ENCODE measurements around the gene HLA-DOB. TPM values are rescaled to one million over a fixed set of nuclear protein-coding genes. Genes with fewer than 3 reads are reported as not detected.

HLA-DOB gene
- total RNA-seq, result 0.44 and 0.46 TPM in 2 replicates
- polyA plus RNA-seq, result 0.10 and 0.54 TPM in 2 replicates
- polyA plus RNA-seq (2011; cell fraction: cytosol; rRNA removed), result 0.08 TPM in 1 of 2 replicates, not detected in the other
- polyA plus RNA-seq (2011; cell fraction: nucleus; rRNA removed), result 3.1 TPM in 2 replicates
- 0.26 and 0.28 TPM in 2 replicates for polyA plus RNA-seq (2012)
- 0.36 and 0.70 TPM in 2 replicates for polyA minus RNA-seq
- polyA minus RNA-seq (2011; cell fraction: cytosol; rRNA and poly(A)+ RNA removed), result not detected
- polyA minus RNA-seq (2011; cell fraction: nucleus; rRNA and poly(A)+ RNA removed), result 0.48 and 0.63 TPM in 2 replicates
- Bru-seq, nascent RNA, result percentile 39 among the genes with signal in this experiment
- BruChase-seq, experiment 1, labeled RNA remaining after a 6-hour chase, result percentile 42 among the genes with signal in this experiment
- BruChase-seq, experiment 2, labeled RNA remaining after a 2-hour chase, result percentile 40 among the genes with signal in this experiment
- long read RNA-seq, result 0 reads

DNA sequence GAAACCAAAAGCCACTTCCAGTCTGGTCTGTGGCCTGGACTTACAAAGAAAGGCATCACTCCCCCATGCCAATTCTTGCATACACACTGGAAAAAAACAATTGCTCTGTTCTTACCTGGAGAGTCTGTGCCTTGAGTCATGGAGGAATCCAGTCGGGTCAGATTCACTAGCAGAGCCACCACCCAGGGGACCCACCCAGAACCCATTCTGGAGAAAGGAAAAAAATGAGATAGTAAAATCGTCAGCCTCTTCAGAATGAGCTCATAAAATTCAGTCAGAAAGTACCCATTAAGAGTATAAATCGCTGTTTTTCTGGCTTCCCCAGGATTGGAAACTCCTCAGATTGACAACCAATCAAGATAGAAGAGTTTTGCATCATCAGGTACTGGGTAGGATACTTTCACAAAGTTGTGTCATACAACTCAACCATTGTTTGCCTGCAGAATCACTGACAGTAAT, at the start of gene HLA-DOB:
TSS of gene HLA-DOB (minus strand) at position 257 of the 459 bp plus-strand sequence. CDS start at position 206, 51 bp downstream.
- H2AFZ ChIP-seq (ENCODE audit: low read depth, low read length), result no peak within 1 kb of the TSS

DNA sequence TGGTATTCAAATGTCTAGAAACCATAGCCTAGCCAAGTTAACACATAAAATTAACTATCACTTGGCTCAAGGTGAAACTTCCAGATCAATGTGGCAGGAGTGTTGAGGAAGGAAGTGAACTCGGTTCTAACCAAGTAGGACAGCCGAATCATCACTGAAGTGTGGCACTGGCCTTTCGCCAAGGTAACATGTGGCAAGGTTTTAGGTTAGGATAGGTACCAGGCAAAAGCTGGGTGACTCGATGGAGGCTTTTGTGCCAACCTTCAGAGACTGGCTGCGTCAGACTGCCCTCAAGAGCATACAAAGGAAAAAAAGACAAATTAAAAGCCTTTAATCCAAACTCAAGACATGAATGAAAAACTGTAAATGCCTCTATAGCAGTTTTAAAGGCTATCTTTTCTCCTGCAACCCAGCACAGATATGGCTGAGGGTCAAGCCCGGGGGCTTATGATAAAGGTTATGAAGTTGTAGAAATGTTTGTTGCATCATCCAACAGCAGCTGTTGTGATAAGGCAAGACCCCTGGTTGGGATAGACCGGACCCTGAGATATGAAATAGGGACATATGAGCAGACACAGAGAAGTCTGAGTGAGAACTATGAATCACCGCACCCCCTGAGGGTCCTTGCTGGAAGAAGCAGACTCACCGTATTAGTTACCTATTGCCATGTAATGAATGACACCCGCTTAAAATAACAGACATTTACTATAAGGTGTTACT, 49.1 kb upstream of the HLA-DOB start:
- Histone ChIP-seq H3K4me1 (ENCODE audit: control insufficient read depth, extremely low read depth, insufficient read depth, low read length) (no peaks in the 10 kb centered on the region), H4K20me1 (replicated peaks; ENCODE audit: control insufficient read depth, extremely low read depth, insufficient read depth, low read length) (no peaks in the 10 kb centered on the region), H3K79me2 (ENCODE audit: control insufficient read depth, insufficient read depth, low read length) (no peaks in the 10 kb centered on the region), H2AFZ (ENCODE audit: low read depth, low read length) (no peak overlapping the region), H3K4me2 (ENCODE audit: insufficient read depth, low read length) (no peak overlapping the region), H3K27me3 (ENCODE audit: control insufficient read depth in 2 of 2, insufficient read depth in 2 of 2, low read length in 2 of 2) (peaks cover 32 to 43% of the 10 kb centered on the region in 2 experiments), H3K9me3 (replicated peaks; ENCODE audit: control insufficient read depth, insufficient read depth, low read length) (no peaks in the 10 kb centered on the region), H3K36me3 (ENCODE audit: control insufficient read depth in 2 of 2, extremely low read depth in 1 of 2, insufficient read depth in 2 of 2, low read length in 2 of 2) (no peaks in the 10 kb centered on the region), H3K9ac (replicated peaks; ENCODE audit: extremely low read depth, insufficient read depth, low read length) (no peak overlapping the region), H3K27ac (ENCODE audit: insufficient read depth, low read depth, low read length) (no peak overlapping the region), H3K9me1 (replicated peaks; ENCODE audit: control insufficient read depth, extremely low read depth, insufficient read depth, low read length) (no peaks in the 10 kb centered on the region), H3K4me3 (replicated peaks in 1 of 3; ENCODE audit: insufficient read depth in 1 of 3, low read depth in 1 of 3, low read length in 3 of 3) (no peak overlapping the region)
- ChIA-PET CTCF (no interaction called here), POLR2A (no interaction called here)
- DNase-seq (ENCODE audit: low read depth, low spot score), result no peak
- TF ChIP-seq FOS (IDR thresholded peaks at IDR 0.05; ENCODE audit: borderline replicate concordance, insufficient read depth, low read length), result no peak
- TF ChIP-seq EZH2 (IDR thresholded peaks at IDR 0.05; ENCODE audit: borderline replicate concordance, low read depth, low read length, severe bottlenecking), result no peak
- BruUV-seq (replicated peaks), result no TSS peak
- FAIRE-seq, result no peak
- dilution Hi-C loops (cut with MboI; ENCODE audit: extremely low pct_ligation_motif_present, low sequenced_read_pairs), result no loop called here
- intact Hi-C loops (cut with micrococcal nuclease), result loop anchor here (5.0 to 10.0 kb wide), 2 partner anchors 161 to 434 kb away; no protein-coding TSS in a partner anchor

More for the DNA sequence above, at the start of gene HLA-DOB:
- intact Hi-C loops (cut with micrococcal nuclease) (no loop called here), dilution Hi-C loops (cut with MboI; ENCODE audit: extremely low pct_ligation_motif_present, low sequenced_read_pairs) (no loop called here)
- no peaks in the 10 kb centered on the region for H3K36me3 ChIP-seq (ENCODE audit: control insufficient read depth in 2 of 2, extremely low read depth in 1 of 2, insufficient read depth in 2 of 2, low read length in 2 of 2)
- H3K9me1 ChIP-seq (replicated peaks; ENCODE audit: control insufficient read depth, extremely low read depth, insufficient read depth, low read length), result no peaks in the 10 kb centered on the region
- H3K4me2 ChIP-seq (ENCODE audit: insufficient read depth, low read length), result no peak within 1 kb of the TSS
- H3K4me3 ChIP-seq (replicated peaks in 1 of 3; ENCODE audit: insufficient read depth in 1 of 3, low read depth in 1 of 3, low read length in 3 of 3), result no peak within 1 kb of the TSS
- no peaks in the 10 kb centered on the region for H3K4me1 ChIP-seq (ENCODE audit: control insufficient read depth, extremely low read depth, insufficient read depth, low read length)
- no TSS peak for BruUV-seq (replicated peaks)
- CTCF ChIA-PET, result no interaction called here
- no peaks in the 10 kb centered on the region for H3K79me2 ChIP-seq (ENCODE audit: control insufficient read depth, insufficient read depth, low read length)
- no peaks in the 10 kb centered on the region for H4K20me1 ChIP-seq (replicated peaks; ENCODE audit: control insufficient read depth, extremely low read depth, insufficient read depth, low read length)
- H3K9me3 ChIP-seq (replicated peaks; ENCODE audit: control insufficient read depth, insufficient read depth, low read length), result no peaks in the 10 kb centered on the region
- POLR2A ChIA-PET, result no interaction called here
- TF ChIP-seq, protein P1, sequence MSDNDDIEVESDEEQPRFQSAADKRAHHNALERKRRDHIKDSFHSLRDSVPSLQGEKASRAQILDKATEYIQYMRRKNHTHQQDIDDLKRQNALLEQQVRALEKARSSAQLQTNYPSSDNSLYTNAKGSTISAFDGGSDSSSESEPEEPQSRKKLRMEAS (IDR thresholded peaks at IDR 0.05; ENCODE audit: insufficient read depth, insufficient read length), result no peak
- TF ChIP-seq GATA2 (IDR thresholded peaks at IDR 0.05; ENCODE audit: insufficient read depth, insufficient read length, low read depth, low read length) (no peak), POLR2A (IDR thresholded peaks at IDR 0.05; ENCODE audit: low read depth, low read length) (no peak), MYC (IDR thresholded peaks at IDR 0.05; ENCODE audit: low read depth, low read length) (no peak), FOS (IDR thresholded peaks at IDR 0.05; ENCODE audit: borderline replicate concordance, insufficient read depth, low read length) (no peak)
- no peak within 1 kb of the TSS for H3K27ac ChIP-seq (ENCODE audit: insufficient read depth, low read depth, low read length)
- peaks cover 4 to 17% of the 10 kb centered on the region in 2 experiments for H3K27me3 ChIP-seq (ENCODE audit: control insufficient read depth in 2 of 2, insufficient read depth in 2 of 2, low read length in 2 of 2)
- no peak within 1 kb of the TSS for H3K9ac ChIP-seq (replicated peaks; ENCODE audit: extremely low read depth, insufficient read depth, low read length)
- FAIRE-seq, result no peak
- peak; percentile 51 for DNase-seq (ENCODE audit: low read depth, low spot score)
